Measurements from ENCODE around the gene ST3GAL4.

ST3GAL4 gene

DNA sequence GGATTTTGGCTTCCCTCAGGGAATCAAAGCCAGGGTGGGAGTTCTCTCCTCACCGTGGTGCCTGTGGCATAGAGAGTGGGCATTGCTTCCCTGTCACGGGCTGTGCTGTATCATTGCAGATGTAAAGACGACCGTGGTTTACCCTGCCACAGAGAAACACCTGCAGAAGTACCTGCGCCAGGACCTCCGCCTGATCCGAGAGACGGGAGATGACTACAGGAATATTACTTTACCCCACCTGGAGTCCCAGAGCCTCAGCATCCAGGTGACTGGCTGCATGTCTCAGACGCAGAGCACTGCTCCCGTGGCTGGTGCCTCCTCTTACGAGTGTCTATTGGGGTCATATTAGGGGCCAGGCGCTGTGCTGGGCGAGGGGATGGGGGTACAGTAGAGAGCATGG, 24.2 kb upstream of the ST3GAL4 start:
- H3K27ac ChIP-seq (ENCODE audit: extremely low read depth, low read depth, low read length) = no peak overlapping the region
- no peak overlapping the region for H3K4me3 ChIP-seq (ENCODE audit: low read depth, low read length)
- ChIA-PET POLR2A (no interaction called here), CTCF (no interaction called here)
- H3K36me3 ChIP-seq (ENCODE audit: control insufficient read depth in 2 of 2, insufficient read depth in 1 of 2, low read length in 2 of 2) = no peaks in the 10 kb centered on the region
- H3K4me1 ChIP-seq (ENCODE audit: control insufficient read depth, insufficient read depth, low read length) = no peaks in the 10 kb centered on the region
- TF ChIP-seq ZNF292 (tag by site-specific recombination; IDR thresholded peaks at IDR 0.05; ENCODE audit: borderline replicate concordance, low read depth) (no peak), KLF1 (tag by site-specific recombination; IDR thresholded peaks at IDR 0.05) (no peak), ZNF558 (tag by site-specific recombination; IDR thresholded peaks at IDR 0.05) (no peak), ZNF16 (tag by site-specific recombination; IDR thresholded peaks at IDR 0.05; ENCODE audit: low read depth) (no peak), ZBTB8A (tag by site-specific recombination; IDR thresholded peaks at IDR 0.05) (no peak), SALL2 (tag by site-specific recombination; IDR thresholded peaks at IDR 0.05; ENCODE audit: borderline replicate concordance) (no peak), ZNF768 (tag by site-specific recombination; IDR thresholded peaks at IDR 0.05) (no peak), ZNF621 (tag by site-specific recombination; IDR thresholded peaks at IDR 0.05) (no peak), ZNF404 (tag by site-specific recombination; IDR thresholded peaks at IDR 0.05) (no peak), ZNF777 (tag by site-specific recombination; IDR thresholded peaks at IDR 0.05; ENCODE audit: borderline replicate concordance) (no peak), KLF9 (tag by site-specific recombination; IDR thresholded peaks at IDR 0.05; ENCODE audit: low read depth) (no peak), ZNF266 (tag by site-specific recombination; IDR thresholded peaks at IDR 0.05; ENCODE audit: low read depth) (no peak), ZNF391 (tag by site-specific recombination; IDR thresholded peaks at IDR 0.05; ENCODE audit: borderline replicate concordance, low read depth) (no peak)
- TF ChIP-seq, protein P1, sequence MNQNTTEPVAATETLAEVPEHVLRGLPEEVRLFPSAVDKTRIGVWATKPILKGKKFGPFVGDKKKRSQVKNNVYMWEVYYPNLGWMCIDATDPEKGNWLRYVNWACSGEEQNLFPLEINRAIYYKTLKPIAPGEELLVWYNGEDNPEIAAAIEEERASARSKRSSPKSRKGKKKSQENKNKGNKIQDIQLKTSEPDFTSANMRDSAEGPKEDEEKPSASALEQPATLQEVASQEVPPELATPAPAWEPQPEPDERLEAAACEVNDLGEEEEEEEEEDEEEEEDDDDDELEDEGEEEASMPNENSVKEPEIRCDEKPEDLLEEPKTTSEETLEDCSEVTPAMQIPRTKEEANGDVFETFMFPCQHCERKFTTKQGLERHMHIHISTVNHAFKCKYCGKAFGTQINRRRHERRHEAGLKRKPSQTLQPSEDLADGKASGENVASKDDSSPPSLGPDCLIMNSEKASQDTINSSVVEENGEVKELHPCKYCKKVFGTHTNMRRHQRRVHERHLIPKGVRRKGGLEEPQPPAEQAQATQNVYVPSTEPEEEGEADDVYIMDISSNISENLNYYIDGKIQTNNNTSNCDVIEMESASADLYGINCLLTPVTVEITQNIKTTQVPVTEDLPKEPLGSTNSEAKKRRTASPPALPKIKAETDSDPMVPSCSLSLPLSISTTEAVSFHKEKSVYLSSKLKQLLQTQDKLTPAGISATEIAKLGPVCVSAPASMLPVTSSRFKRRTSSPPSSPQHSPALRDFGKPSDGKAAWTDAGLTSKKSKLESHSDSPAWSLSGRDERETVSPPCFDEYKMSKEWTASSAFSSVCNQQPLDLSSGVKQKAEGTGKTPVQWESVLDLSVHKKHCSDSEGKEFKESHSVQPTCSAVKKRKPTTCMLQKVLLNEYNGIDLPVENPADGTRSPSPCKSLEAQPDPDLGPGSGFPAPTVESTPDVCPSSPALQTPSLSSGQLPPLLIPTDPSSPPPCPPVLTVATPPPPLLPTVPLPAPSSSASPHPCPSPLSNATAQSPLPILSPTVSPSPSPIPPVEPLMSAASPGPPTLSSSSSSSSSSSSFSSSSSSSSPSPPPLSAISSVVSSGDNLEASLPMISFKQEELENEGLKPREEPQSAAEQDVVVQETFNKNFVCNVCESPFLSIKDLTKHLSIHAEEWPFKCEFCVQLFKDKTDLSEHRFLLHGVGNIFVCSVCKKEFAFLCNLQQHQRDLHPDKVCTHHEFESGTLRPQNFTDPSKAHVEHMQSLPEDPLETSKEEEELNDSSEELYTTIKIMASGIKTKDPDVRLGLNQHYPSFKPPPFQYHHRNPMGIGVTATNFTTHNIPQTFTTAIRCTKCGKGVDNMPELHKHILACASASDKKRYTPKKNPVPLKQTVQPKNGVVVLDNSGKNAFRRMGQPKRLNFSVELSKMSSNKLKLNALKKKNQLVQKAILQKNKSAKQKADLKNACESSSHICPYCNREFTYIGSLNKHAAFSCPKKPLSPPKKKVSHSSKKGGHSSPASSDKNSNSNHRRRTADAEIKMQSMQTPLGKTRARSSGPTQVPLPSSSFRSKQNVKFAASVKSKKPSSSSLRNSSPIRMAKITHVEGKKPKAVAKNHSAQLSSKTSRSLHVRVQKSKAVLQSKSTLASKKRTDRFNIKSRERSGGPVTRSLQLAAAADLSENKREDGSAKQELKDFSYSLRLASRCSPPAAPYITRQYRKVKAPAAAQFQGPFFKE (tag by site-specific recombination; IDR thresholded peaks at IDR 0.05; ENCODE audit: borderline replicate concordance) = no peak
- TF ChIP-seq, protein P2, sequence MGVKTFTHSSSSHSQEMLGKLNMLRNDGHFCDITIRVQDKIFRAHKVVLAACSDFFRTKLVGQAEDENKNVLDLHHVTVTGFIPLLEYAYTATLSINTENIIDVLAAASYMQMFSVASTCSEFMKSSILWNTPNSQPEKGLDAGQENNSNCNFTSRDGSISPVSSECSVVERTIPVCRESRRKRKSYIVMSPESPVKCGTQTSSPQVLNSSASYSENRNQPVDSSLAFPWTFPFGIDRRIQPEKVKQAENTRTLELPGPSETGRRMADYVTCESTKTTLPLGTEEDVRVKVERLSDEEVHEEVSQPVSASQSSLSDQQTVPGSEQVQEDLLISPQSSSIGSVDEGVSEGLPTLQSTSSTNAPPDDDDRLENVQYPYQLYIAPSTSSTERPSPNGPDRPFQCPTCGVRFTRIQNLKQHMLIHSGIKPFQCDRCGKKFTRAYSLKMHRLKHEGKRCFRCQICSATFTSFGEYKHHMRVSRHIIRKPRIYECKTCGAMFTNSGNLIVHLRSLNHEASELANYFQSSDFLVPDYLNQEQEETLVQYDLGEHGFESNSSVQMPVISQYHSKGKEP (tag by site-specific recombination; IDR thresholded peaks at IDR 0.05) = no peak
- TF ChIP-seq, protein P3, sequence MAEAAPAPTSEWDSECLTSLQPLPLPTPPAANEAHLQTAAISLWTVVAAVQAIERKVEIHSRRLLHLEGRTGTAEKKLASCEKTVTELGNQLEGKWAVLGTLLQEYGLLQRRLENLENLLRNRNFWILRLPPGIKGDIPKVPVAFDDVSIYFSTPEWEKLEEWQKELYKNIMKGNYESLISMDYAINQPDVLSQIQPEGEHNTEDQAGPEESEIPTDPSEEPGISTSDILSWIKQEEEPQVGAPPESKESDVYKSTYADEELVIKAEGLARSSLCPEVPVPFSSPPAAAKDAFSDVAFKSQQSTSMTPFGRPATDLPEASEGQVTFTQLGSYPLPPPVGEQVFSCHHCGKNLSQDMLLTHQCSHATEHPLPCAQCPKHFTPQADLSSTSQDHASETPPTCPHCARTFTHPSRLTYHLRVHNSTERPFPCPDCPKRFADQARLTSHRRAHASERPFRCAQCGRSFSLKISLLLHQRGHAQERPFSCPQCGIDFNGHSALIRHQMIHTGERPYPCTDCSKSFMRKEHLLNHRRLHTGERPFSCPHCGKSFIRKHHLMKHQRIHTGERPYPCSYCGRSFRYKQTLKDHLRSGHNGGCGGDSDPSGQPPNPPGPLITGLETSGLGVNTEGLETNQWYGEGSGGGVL (tag by site-specific recombination; IDR thresholded peaks at IDR 0.05) = no peak
- TF ChIP-seq, protein P4, sequence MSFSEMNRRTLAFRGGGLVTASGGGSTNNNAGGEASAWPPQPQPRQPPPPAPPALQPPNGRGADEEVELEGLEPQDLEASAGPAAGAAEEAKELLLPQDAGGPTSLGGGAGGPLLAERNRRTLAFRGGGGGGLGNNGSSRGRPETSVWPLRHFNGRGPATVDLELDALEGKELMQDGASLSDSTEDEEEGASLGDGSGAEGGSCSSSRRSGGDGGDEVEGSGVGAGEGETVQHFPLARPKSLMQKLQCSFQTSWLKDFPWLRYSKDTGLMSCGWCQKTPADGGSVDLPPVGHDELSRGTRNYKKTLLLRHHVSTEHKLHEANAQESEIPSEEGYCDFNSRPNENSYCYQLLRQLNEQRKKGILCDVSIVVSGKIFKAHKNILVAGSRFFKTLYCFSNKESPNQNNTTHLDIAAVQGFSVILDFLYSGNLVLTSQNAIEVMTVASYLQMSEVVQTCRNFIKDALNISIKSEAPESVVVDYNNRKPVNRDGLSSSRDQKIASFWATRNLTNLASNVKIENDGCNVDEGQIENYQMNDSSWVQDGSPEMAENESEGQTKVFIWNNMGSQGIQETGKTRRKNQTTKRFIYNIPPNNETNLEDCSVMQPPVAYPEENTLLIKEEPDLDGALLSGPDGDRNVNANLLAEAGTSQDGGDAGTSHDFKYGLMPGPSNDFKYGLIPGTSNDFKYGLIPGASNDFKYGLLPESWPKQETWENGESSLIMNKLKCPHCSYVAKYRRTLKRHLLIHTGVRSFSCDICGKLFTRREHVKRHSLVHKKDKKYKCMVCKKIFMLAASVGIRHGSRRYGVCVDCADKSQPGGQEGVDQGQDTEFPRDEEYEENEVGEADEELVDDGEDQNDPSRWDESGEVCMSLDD (tag by site-specific recombination; IDR thresholded peaks at IDR 0.05) = no peak
- TF ChIP-seq, protein P5, sequence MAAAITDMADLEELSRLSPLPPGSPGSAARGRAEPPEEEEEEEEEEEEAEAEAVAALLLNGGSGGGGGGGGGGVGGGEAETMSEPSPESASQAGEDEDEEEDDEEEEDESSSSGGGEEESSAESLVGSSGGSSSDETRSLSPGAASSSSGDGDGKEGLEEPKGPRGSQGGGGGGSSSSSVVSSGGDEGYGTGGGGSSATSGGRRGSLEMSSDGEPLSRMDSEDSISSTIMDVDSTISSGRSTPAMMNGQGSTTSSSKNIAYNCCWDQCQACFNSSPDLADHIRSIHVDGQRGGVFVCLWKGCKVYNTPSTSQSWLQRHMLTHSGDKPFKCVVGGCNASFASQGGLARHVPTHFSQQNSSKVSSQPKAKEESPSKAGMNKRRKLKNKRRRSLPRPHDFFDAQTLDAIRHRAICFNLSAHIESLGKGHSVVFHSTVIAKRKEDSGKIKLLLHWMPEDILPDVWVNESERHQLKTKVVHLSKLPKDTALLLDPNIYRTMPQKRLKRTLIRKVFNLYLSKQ (tag by site-specific recombination; IDR thresholded peaks at IDR 0.05; ENCODE audit: borderline replicate concordance) = no peak
- TF ChIP-seq, protein P6, sequence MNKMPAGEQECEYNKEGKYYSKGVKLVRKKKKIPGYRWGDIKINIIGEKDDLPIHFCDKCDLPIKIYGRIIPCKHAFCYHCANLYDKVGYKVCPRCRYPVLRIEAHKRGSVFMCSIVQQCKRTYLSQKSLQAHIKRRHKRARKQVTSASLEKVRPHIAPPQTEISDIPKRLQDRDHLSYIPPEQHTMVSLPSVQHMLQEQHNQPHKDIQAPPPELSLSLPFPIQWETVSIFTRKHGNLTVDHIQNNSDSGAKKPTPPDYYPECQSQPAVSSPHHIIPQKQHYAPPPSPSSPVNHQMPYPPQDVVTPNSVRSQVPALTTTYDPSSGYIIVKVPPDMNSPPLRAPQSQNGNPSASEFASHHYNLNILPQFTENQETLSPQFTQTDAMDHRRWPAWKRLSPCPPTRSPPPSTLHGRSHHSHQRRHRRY (tag by site-specific recombination; IDR thresholded peaks at IDR 0.05) = no peak
- H3K9me3 ChIP-seq (ENCODE audit: control insufficient read depth, insufficient read depth, low read depth, low read length) = no peaks in the 10 kb centered on the region
